Gastrocnemius medialis (tissue), 4 donors: ENCODE data around the gene FGA. TPM values are rescaled to one million over a fixed set of nuclear protein-coding genes. Genes with fewer than 3 reads are reported as not detected.

Experiments used
- ATAC-seq, 2 donors: fragments of 150-250 bp; one replicate each; pipeline ENCODE4 v1.9.1; 2016
- DNase-seq, 2 donors: peaks; one replicate each; pipeline ENCODE4 v3.0.0-alpha.2; 2019
- H3K27ac ChIP-seq, 4 donors: fragments of 200-600 bp; sonication (generic); 1 replicate in 1 of 4; 2 replicates in 3 of 4; pipeline ENCODE4 v1.5.1; 2016 to 2018; ENCODE audit warnings: mild to moderate bottlenecking in 2 of 4, moderate library complexity in 1 of 4
- H3K27me3 ChIP-seq, 3 donors: fragments of 200-600 bp; sonication (generic) in 2 of 3; 1 replicate in 1 of 3; 2 replicates in 2 of 3; pipeline versions ENCODE4 v1.5.1 to v1.6.0; 2016 to 2019; ENCODE audit warnings: mild to moderate bottlenecking in 1 of 3, moderate library complexity in 1 of 3
- H3K36me3 ChIP-seq, 2 donors: fragments of 200-600 bp; sonication (generic) in 1 of 2; one replicate each; pipeline ENCODE4 v1.5.1; 2017 to 2018
- H3K4me1 ChIP-seq, 2 donors: fragments of 200-600 bp; sonication (generic) in 1 of 2; one replicate each; pipeline ENCODE4 v1.5.1; 2016 to 2017; ENCODE audit warnings: mild to moderate bottlenecking in 2 of 2
- H3K4me3 ChIP-seq, 4 donors: fragments of 200-600 bp; sonication (generic) in 3 of 4; 1 replicate in 1 of 4; 2 replicates in 3 of 4; pipeline ENCODE4 v1.5.1; 2016 to 2019; ENCODE audit warnings: mild to moderate bottlenecking in 2 of 4
- H3K9me3 ChIP-seq, 3 donors: fragments of 200-600 bp; sonication (generic) in 2 of 3; 1 replicate in 1 of 3; 2 replicates in 2 of 3; pipeline ENCODE4 v1.5.1; 2016 to 2019
- CTCF ChIP-seq, 5 experiments: fragments of 450-650 bp in 3 of 5; fragments of 200-600 bp in 2 of 5; sonication (generic) in 2 of 5; IDR thresholded peaks in 4 of 5; conservative IDR thresholded peaks in 1 of 5; 1 replicate in 4 of 5; 2 replicates in 1 of 5; pipeline ENCODE4 v1.5.1; 2016 to 2019; ENCODE audit warnings: antibody characterized with exemption in 5 of 5, mild to moderate bottlenecking in 3 of 5, moderate library complexity in 3 of 5
- POLR2A ChIP-seq, 2 donors: fragments of 450-650 bp; IDR thresholded peaks; one replicate each; pipeline ENCODE4 v1.6.1; 2017; ENCODE audit warnings: antibody characterized with exemption in 2 of 2, mild to moderate bottlenecking in 2 of 2, moderate library complexity in 2 of 2
- in situ Hi-C, 4 donors: fragments of 200-750 bp; cut with MboI; loops; one replicate each; pipeline versions ENCODE4 v1.15.0 to v1.8.0; 2017; ENCODE audit warnings: low sequenced_read_pairs in 4 of 4
- intact Hi-C: fragments of 100-400 bp; cut with DNase I; formaldehyde crosslinking; loops from one replicate; pipeline ENCODE4 v1.15.1; 2023; ENCODE audit warnings: low total_unique reads
- total RNA-seq, 4 donors: library from RNA; depleted of rRNA; stranded (reverse); fragments of >200 nt; gene quantifications; one replicate each; pipeline versions ENCODE4 v1.1.0 to v1.2.3, GENCODE V29; 2016

Gene FGA
- total RNA-seq, 4 donors from 2014 or later, result 22.2 to 49.0 TPM; not detected in 2

- TF ChIP-seq CTCF (IDR thresholded peaks at IDR 0.05 in 4 of 5, conservative IDR thresholded peaks at IDR 0.05 in 1 of 5) (no peak), POLR2A (IDR thresholded peaks at IDR 0.05) (no peak)
- H3K4me3 ChIP-seq, result no peak overlapping the region
- H3K27me3 ChIP-seq, result peaks cover 0 to 1% (median 0%) of the 10 kb centered on the region in 3 donors
- intact Hi-C loops (no loop called here), in situ Hi-C loops (no loop called here)
- no peaks in the 10 kb centered on the region for H3K4me1 ChIP-seq
- H3K9me3 ChIP-seq, result no peaks in the 10 kb centered on the region
- DNase-seq, result no peak
- H3K27ac ChIP-seq, result no peak overlapping the region
- no peaks in the 10 kb centered on the region for H3K36me3 ChIP-seq
- ATAC-seq, result no peak
Measured at GRCh38 chr4:154593868-154594267, 3.3 kb upstream of the FGA start.

GRCh38 chr4:154591890-154592289 is 1.3 kb upstream of the FGA start:
- no peak for TF ChIP-seq POLR2A (IDR thresholded peaks at IDR 0.05)
- TF ChIP-seq CTCF (IDR thresholded peaks at IDR 0.05 in 4 of 5, conservative IDR thresholded peaks at IDR 0.05 in 1 of 5), result no peak
- ATAC-seq, result no peak

GRCh38 chr4:154589296-154590197 is 995 bp downstream of the FGA start:
- no peaks in the 10 kb centered on the region for H3K4me1 ChIP-seq
- H3K4me3 ChIP-seq, result no peak overlapping the region
- in situ Hi-C loops, result no loop called here
- TF ChIP-seq POLR2A (IDR thresholded peaks at IDR 0.05) (no peak), CTCF (IDR thresholded peaks at IDR 0.05 in 4 of 5, conservative IDR thresholded peaks at IDR 0.05 in 1 of 5) (no peak)
- no peaks in the 10 kb centered on the region for H3K9me3 ChIP-seq
- intact Hi-C loops, result no loop called here
- DNase-seq (no peak), ATAC-seq (no peak)
- no peak overlapping the region for H3K27ac ChIP-seq
- peaks cover 0 to 3% (median 0%) of the 10 kb centered on the region in 3 donors for H3K27me3 ChIP-seq
- no peaks in the 10 kb centered on the region for H3K36me3 ChIP-seq

More at GRCh38 chr4:154591890-154592289, 1.3 kb upstream of the FGA start:
- DNase-seq, result no peak
- Histone ChIP-seq H3K27me3 (peaks cover 0 to 3% (median 0%) of the 10 kb centered on the region in 3 donors), H3K4me1 (no peaks in the 10 kb centered on the region), H3K36me3 (no peaks in the 10 kb centered on the region), H3K9me3 (no peaks in the 10 kb centered on the region), H3K27ac (no peak overlapping the region), H3K4me3 (no peak overlapping the region)
- intact Hi-C loops, result no loop called here
- in situ Hi-C loops, result no loop called here

GRCh38 chr4:154588198-154588597 is 2.3 kb downstream of the FGA start:
- H3K9me3 ChIP-seq, result no peaks in the 10 kb centered on the region
- no peaks in the 10 kb centered on the region for H3K36me3 ChIP-seq
- in situ Hi-C loops (no loop called here), intact Hi-C loops (no loop called here)
- no peaks in the 10 kb centered on the region for H3K4me1 ChIP-seq
- DNase-seq (no peak), ATAC-seq (no peak)
- H3K4me3 ChIP-seq, result no peak overlapping the region
- H3K27ac ChIP-seq, result no peak overlapping the region
- peaks cover 0 to 3% (median 0%) of the 10 kb centered on the region in 3 donors for H3K27me3 ChIP-seq
- TF ChIP-seq POLR2A (IDR thresholded peaks at IDR 0.05), result no peak
- TF ChIP-seq CTCF (IDR thresholded peaks at IDR 0.05 in 4 of 5, conservative IDR thresholded peaks at IDR 0.05 in 1 of 5), result no peak
